Progenitor cell of endocrine pancreas (in vitro differentiated cells): ENCODE data around the gene B3GNT9. TPM values are rescaled to one million over a fixed set of nuclear protein-coding genes. Genes with fewer than 3 reads are reported as not detected.

Source experiments
- DNase-seq: peaks from one replicate; pipeline ENCODE4 v3.0.0; 2021; ENCODE audit warnings: low spot score; ENCODE audit not compliant: unreplicated experiment
- H3K27ac Mint-ChIP-seq: 2 replicates; pipeline ENCODE4 v1.8.0; 2021; ENCODE audit warnings: mild to moderate bottlenecking, moderate library complexity, mixed read lengths
- H3K27me3 Mint-ChIP-seq: 2 replicates; pipeline ENCODE4 v1.8.0; 2021; ENCODE audit warnings: mixed read lengths
- H3K36me3 Mint-ChIP-seq: 2 replicates; pipeline ENCODE4 v1.8.0; 2022; ENCODE audit warnings: mixed read lengths; ENCODE audit not compliant: insufficient read depth
- H3K4me1 Mint-ChIP-seq: 2 replicates; pipeline ENCODE4 v1.8.0; 2021; ENCODE audit warnings: low read depth, mixed read lengths
- H3K4me3 Mint-ChIP-seq: 2 replicates; pipeline ENCODE4 v1.8.0; 2021; ENCODE audit warnings: low read depth, mild to moderate bottlenecking, moderate library complexity, mixed read lengths
- H3K9me3 Mint-ChIP-seq: 2 replicates; pipeline ENCODE4 v1.8.0; 2021; ENCODE audit warnings: low read depth, mixed read lengths
- CTCF ChIP-seq: fragments of 200-600 bp; sonication (generic); IDR thresholded peaks from one replicate; pipeline ENCODE4 v1.5.0; 2021; ENCODE audit warnings: antibody characterized with exemption, mild to moderate bottlenecking; ENCODE audit not compliant: unreplicated experiment
- total RNA-seq: library from RNA; stranded (reverse); gene quantifications from 2 replicates; pipeline ENCODE4 v1.2.1, GENCODE V29; 2021

B3GNT9 gene
- total RNA-seq, 1 donor from 2014 or later: 5.1 TPM

DNA sequence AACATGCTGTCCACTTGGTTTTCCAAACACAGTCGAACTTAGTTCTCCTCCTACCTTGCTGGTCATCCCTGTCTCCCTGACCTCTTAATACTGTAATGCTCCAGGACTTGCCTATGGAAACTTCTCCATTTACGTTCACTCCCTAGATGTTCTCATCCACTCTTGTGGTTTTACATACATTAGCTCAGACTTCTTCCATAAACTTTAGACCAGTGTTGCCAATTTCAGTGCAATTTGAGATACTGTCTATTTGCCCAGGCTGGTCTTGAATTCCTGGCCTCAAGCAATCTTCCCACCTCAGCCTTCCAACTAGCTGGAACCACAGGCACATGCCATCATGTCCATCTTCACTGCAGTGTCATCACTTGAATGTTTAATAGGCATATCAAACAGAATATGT, 31.5 kb upstream of the B3GNT9 start:
- Mint-ChIP-seq H3K27ac (no peak overlapping the region), H3K36me3 (no peaks in the 10 kb centered on the region), H3K4me1 (peaks cover 7% of the 10 kb centered on the region), H3K27me3 (peaks cover 17% of the 10 kb centered on the region), H3K9me3 (no peaks in the 10 kb centered on the region), H3K4me3 (no peak overlapping the region)
- DNase-seq: no peak
- TF ChIP-seq CTCF: no peak

- H3K4me1 Mint-ChIP-seq: peaks cover 7% of the 10 kb centered on the region
- H3K27me3 Mint-ChIP-seq: peaks cover 22% of the 10 kb centered on the region
- peaks cover 3% of the 10 kb centered on the region for H3K36me3 Mint-ChIP-seq
- H3K27ac Mint-ChIP-seq: no peak overlapping the region
- DNase-seq: no peak
- TF ChIP-seq CTCF: no peak
- H3K4me3 Mint-ChIP-seq: no peak overlapping the region
- no peaks in the 10 kb centered on the region for H3K9me3 Mint-ChIP-seq
These were observed 30.5 kb upstream of the B3GNT9 start for GRCh38 chr16:67181346-67181745.

GRCh38 chr16:67180166-67180565, 29.4 kb upstream of the B3GNT9 start:
- Mint-ChIP-seq H3K36me3 (peaks cover 4% of the 10 kb centered on the region), H3K4me3 (no peak overlapping the region), H3K27ac (no peak overlapping the region), H3K9me3 (no peaks in the 10 kb centered on the region), H3K4me1 (peaks cover 6% of the 10 kb centered on the region), H3K27me3 (peaks cover 27% of the 10 kb centered on the region)
- no peak for DNase-seq
- TF ChIP-seq CTCF: no peak

- Mint-ChIP-seq H3K36me3 (peaks cover 4% of the 10 kb centered on the region), H3K4me3 (no peak overlapping the region), H3K27ac (no peak overlapping the region), H3K9me3 (no peaks in the 10 kb centered on the region), H3K4me1 (peaks cover 4% of the 10 kb centered on the region), H3K27me3 (peaks cover 27% of the 10 kb centered on the region)
- TF ChIP-seq CTCF: no peak
- no peak for DNase-seq
These were observed 28.8 kb upstream of the B3GNT9 start for GRCh38 chr16:67179421-67180080.

GRCh38 chr16:67177743-67178699, 27.2 kb upstream of the B3GNT9 start:
- no peak for TF ChIP-seq CTCF
- Mint-ChIP-seq H3K36me3 (peaks cover 4% of the 10 kb centered on the region), H3K27ac (peak overlapping the region; percentile 51), H3K27me3 (peaks cover 37% of the 10 kb centered on the region), H3K4me3 (peak overlapping the region; percentile 42), H3K4me1 (peaks cover 13% of the 10 kb centered on the region), H3K9me3 (no peaks in the 10 kb centered on the region)
- DNase-seq: peak; percentile 65
